Measurements from ENCODE around the gene NOP9.

Gene NOP9

GRCh38 chr14:24284501-24285035, 15.1 kb upstream of the NOP9 start:
- DNase-seq = no peak

GRCh38 chr14:24285351-24285750, 14.3 kb upstream of the NOP9 start:
- DNase-seq = no peak

- no peak for DNase-seq
Measured at GRCh38 chr14:24286996-24287395, 12.7 kb upstream of the NOP9 start.

GRCh38 chr14:24289649-24290280, 9.9 kb upstream of the NOP9 start:
- DNase-seq = no peak

- no peak for DNase-seq
Measured at GRCh38 chr14:24290746-24291145, 8.9 kb upstream of the NOP9 start.

GRCh38 chr14:24291446-24292117, 8.1 kb upstream of the NOP9 start:
- no peak for DNase-seq

GRCh38 chr14:24292118-24292807, 7.4 kb upstream of the NOP9 start:
- DNase-seq = no peak

GRCh38 chr14:24293525-24293924, 6.1 kb upstream of the NOP9 start:
- DNase-seq = no peak

- DNase-seq = peak; percentile 69
Measured at GRCh38 chr14:24296341-24297157, 3.1 kb upstream of the NOP9 start.

- peak; percentile 59 for DNase-seq
Measured at GRCh38 chr14:24297190-24297964, 2.3 kb upstream of the NOP9 start.

GRCh38 chr14:24298892-24299254, 777 bp upstream of the NOP9 start:
- DNase-seq = peak; percentile 44

GRCh38 chr14:24300326-24300980, 803 bp downstream of the NOP9 start:
- DNase-seq = no peak

- DNase-seq = no peak
Measured at GRCh38 chr14:24304019-24304387, 4.4 kb downstream of the NOP9 start.

GRCh38 chr14:24307156-24307574, 7.5 kb downstream of the NOP9 start:
- DNase-seq = no peak

GRCh38 chr14:24307575-24308341, 8.1 kb downstream of the NOP9 start, which contains the start of gene CIDEB:
CIDEB (minus strand) TSS chr14:24307977; CDS start chr14:24307858, 119 bp downstream.
- DNase-seq = peak; percentile 66

- no peak for DNase-seq
Measured at GRCh38 chr14:24308342-24309124, 8.9 kb downstream of the NOP9 start.

GRCh38 chr14:24309538-24310264, 10.1 kb downstream of the NOP9 start, which contains the start of gene LTB4R2:
LTB4R2 (plus strand) TSS chr14:24310140; CDS start chr14:24310665, 525 bp downstream.
- no peak for DNase-seq

- DNase-seq = no peak
Measured at GRCh38 chr14:24310265-24310645, 10.6 kb downstream of the NOP9 start.
